SK-N-SH (cell line): Measurements from ENCODE around the gene PSMB9. TPM values are rescaled to one million over a fixed set of nuclear protein-coding genes. Genes with fewer than 3 reads are reported as not detected.

Experiments used
- CTCF ChIA-PET: fragments of 300-600, 350-600 bp; formaldehyde crosslinking; extraction: SDS; loops from one replicate; lab custom pipeline; 2021; lab: Yijun Ruan, JAX
- POLR2A ChIA-PET: fragments of 350-600 bp; sonication (Branson Sonifier 250); formaldehyde crosslinking; extraction: SDS; loops from one replicate; lab custom pipeline; 2020; ENCODE audit warnings: antibody characterized with exemption, inconsistent platforms; lab: Yijun Ruan, JAX
- DNase-seq: peaks from one replicate; pipeline ENCODE4 v3.0.0; 2012
- H2AFZ ChIP-seq: fragments of 200-600 bp; sonication (generic); 2 replicates; pipeline ENCODE4 v1.8.1; 2016; ENCODE audit warnings: antibody characterized with exemption, mild to moderate bottlenecking, low read depth
- H3F3A ChIP-seq: fragments of 200-600 bp; sonication (generic); replicated peaks from 2 replicates; pipeline ENCODE3; 2016; ENCODE audit warnings: antibody characterized with exemption, mild to moderate bottlenecking; ENCODE audit not compliant: insufficient read depth
- H3K27ac ChIP-seq, 2 experiments: fragments of 200-500 bp in 1 of 2; fragments of 200-600 bp in 1 of 2; sonication (Bioruptor generic) in 1 of 2; sonication (generic), shearing (Covaris generic) in 1 of 2; 2 replicates each; pipeline versions ENCODE4 v1.5.1 to v1.6.1; 2014 to 2016; ENCODE audit warnings: low read depth in 2 of 2, inconsistent platforms in 1 of 2, low read length in 1 of 2, mild to moderate bottlenecking in 1 of 2, mixed read lengths in 1 of 2
- H3K27me3 ChIP-seq: fragments of 200-600 bp; sonication (generic), shearing (Covaris generic); 2 replicates; pipeline ENCODE4 v1.6.1; 2016; ENCODE audit warnings: mixed run types; ENCODE audit not compliant: insufficient read depth
- H3K36me3 ChIP-seq, 2 experiments: fragments of 200-500 bp in 1 of 2; fragments of 200-600 bp in 1 of 2; sonication (Bioruptor generic) in 1 of 2; sonication (generic) in 1 of 2; replicated peaks in 1 of 2; 2 replicates each; pipeline versions ENCODE3 to v1.5.1; 2014 to 2016; ENCODE audit warnings: low read length in 1 of 2, mild to moderate bottlenecking in 1 of 2; ENCODE audit not compliant: insufficient read depth in 2 of 2, control insufficient read depth in 1 of 2
- H3K4me1 ChIP-seq, 2 experiments: fragments of 200-500 bp in 1 of 2; fragments of 200-600 bp in 1 of 2; sonication (Bioruptor generic) in 1 of 2; sonication (generic), shearing (Covaris generic) in 1 of 2; 2 replicates each; pipeline versions ENCODE4 v1.5.1 to v1.6.1; 2014 to 2016; ENCODE audit warnings: low read depth in 1 of 2, low read length in 1 of 2, mixed run types in 1 of 2; ENCODE audit not compliant: insufficient read depth in 2 of 2, control insufficient read depth in 1 of 2
- H3K4me2 ChIP-seq: fragments of 200-600 bp; sonication (generic), shearing (Covaris generic); 2 replicates; pipeline ENCODE4 v1.6.1; 2017; ENCODE audit warnings: mixed run types
- H3K4me3 ChIP-seq, 2 experiments: fragments of 200-500 bp in 1 of 2; fragments of 200-600 bp in 1 of 2; sonication (Bioruptor generic) in 1 of 2; sonication (generic), shearing (Covaris generic) in 1 of 2; 2 replicates each; pipeline versions ENCODE4 v1.5.1 to v1.8.1; 2014 to 2016; ENCODE audit warnings: low read depth in 2 of 2, inconsistent platforms in 1 of 2, low read length in 1 of 2, mild to moderate bottlenecking in 1 of 2, mixed read lengths in 1 of 2, moderate library complexity in 1 of 2
- H3K79me2 ChIP-seq: fragments of 200-600 bp; sonication (generic); 2 replicates; pipeline ENCODE4 v1.8.1; 2017; ENCODE audit warnings: mild to moderate bottlenecking; ENCODE audit not compliant: insufficient read depth
- H3K9ac ChIP-seq: fragments of 200-600 bp; sonication (generic); 2 replicates; pipeline ENCODE4 v1.6.1; 2017; ENCODE audit warnings: mixed run types
- H3K9me2 ChIP-seq: fragments of 200-600 bp; sonication (generic); 2 replicates; pipeline ENCODE4 v1.6.1; 2017; ENCODE audit warnings: mixed run types
- H3K9me3 ChIP-seq: fragments of 200-600 bp; sonication (generic); 2 replicates; pipeline ENCODE4 v1.6.1; 2017; ENCODE audit warnings: mixed run types, mild to moderate bottlenecking, moderate library complexity
- H4K20me1 ChIP-seq: fragments of 200-600 bp; sonication (generic); 2 replicates; pipeline ENCODE4 v1.6.1; 2017; ENCODE audit warnings: mild to moderate bottlenecking, mixed run types; ENCODE audit not compliant: insufficient read depth
- CHD2 ChIP-seq: fragments of 150-350 bp; IDR thresholded peaks from 2 replicates; pipeline ENCODE4 v1.6.1; 2018; ENCODE audit warnings: low read length; ENCODE audit not compliant: partially characterized antibody
- EZH2phosphoT487 ChIP-seq: fragments of 200-600 bp; sonication (generic); IDR thresholded peaks from 2 replicates; pipeline ENCODE4 v1.6.1; 2017; ENCODE audit warnings: low read depth, mixed run types, mild to moderate bottlenecking, antibody characterized with exemption, moderate library complexity, borderline replicate concordance
- FOXJ3 ChIP-seq: sonication (generic); formaldehyde crosslinking; IDR thresholded peaks from 2 replicates; pipeline ENCODE4 v1.5.1; 2020; ENCODE audit warnings: mild to moderate bottlenecking, missing genetic modification reagents
- GABPA ChIP-seq: IDR thresholded peaks from 2 replicates; pipeline ENCODE4 v1.4.0; 2012; ENCODE audit warnings: low read depth, mild to moderate bottlenecking
- JUND ChIP-seq: IDR thresholded peaks from 2 replicates; pipeline ENCODE4 v1.4.0; 2012
- MAX ChIP-seq: IDR thresholded peaks from 2 replicates; pipeline ENCODE4 v1.4.0; 2012; ENCODE audit warnings: low read depth
- NRF1 ChIP-seq: IDR thresholded peaks from 2 replicates; pipeline ENCODE4 v1.6.1; 2012; ENCODE audit warnings: low read depth, mild to moderate bottlenecking, low read length
- POLR2AphosphoS5 ChIP-seq: IDR thresholded peaks from 2 replicates; pipeline ENCODE4 v1.6.1; 2012; ENCODE audit warnings: low read depth, low read length
- RFX5 ChIP-seq: IDR thresholded peaks from 2 replicates; pipeline ENCODE4 v1.6.1; 2012; ENCODE audit warnings: mild to moderate bottlenecking, improper control_type of control experiment, low read length
- RXRA ChIP-seq: IDR thresholded peaks from 2 replicates; pipeline ENCODE4 v1.4.0; 2012; ENCODE audit warnings: low read depth, mild to moderate bottlenecking, borderline replicate concordance
- SIN3A ChIP-seq: IDR thresholded peaks from 2 replicates; pipeline ENCODE4 v1.6.1; 2012; ENCODE audit warnings: low read depth, mild to moderate bottlenecking, low read length, moderate library complexity, borderline replicate concordance
- SMC3 ChIP-seq: IDR thresholded peaks from 2 replicates; pipeline ENCODE4 v1.6.1; 2012; ENCODE audit warnings: low read depth, low read length, improper control_type of control experiment
- USF1 ChIP-seq: IDR thresholded peaks from 2 replicates; pipeline ENCODE4 v1.4.0; 2012; ENCODE audit warnings: low read depth, borderline replicate concordance
- ZBTB33 ChIP-seq: IDR thresholded peaks from 2 replicates; pipeline ENCODE4 v1.4.0; 2012; ENCODE audit warnings: low read depth, borderline replicate concordance
- WGBS: methylation state at CpG from one replicate; pipeline ENCODE4 v1.1.6; 2017; ENCODE audit warnings: low lambda C conversion rate; 5-methylcytosine and 5-hydroxymethylcytosine counted together
- polyA plus RNA-seq, 3 experiments: library from polyadenylated mRNA; depleted of rRNA; stranded (reverse); fragments of >200 nt; gene quantifications; 2 replicates each; pipeline ENCODE4 v1.2.3, GENCODE V29; 2012

Gene PSMB9
- polyA plus RNA-seq, 1 of the 3 experiments (the other 2 are of a cell fraction), result 83.7 TPM

GRCh38 chr6:32844839-32845383 is 9.1 kb upstream of the PSMB9 start:
- TF ChIP-seq GABPA (0 out of 2 replicates have a peak, but pooled peaks have one; percentile 13), USF1 (no peak), RFX5 (no peak)
- H3K36me3 ChIP-seq, result peaks cover 5 to 28% of the 10 kb centered on the region in 2 experiments
- ChIA-PET CTCF (interaction anchor here (0.8 to 5.2 kb wide), 13 partner anchors 10 to 139 kb away, joined by 3 to 31 read pairs (median 4); partner anchors contain the start of genes PSMB9 and TAP1), POLR2A (interaction anchor here (1.4 kb wide), 1 partner anchor 127 kb away, joined by 8 read pairs; no protein-coding TSS in a partner anchor)
- H3K27ac ChIP-seq, result no peak overlapping the region; a peak in 1 of 4 replicates
- H3K9me3 ChIP-seq, result no peaks in the 10 kb centered on the region
- H2AFZ ChIP-seq, result no peak overlapping the region
- H4K20me1 ChIP-seq, result no peaks in the 10 kb centered on the region
- WGBS, result 51% methylated on average over 17 of the region's 19 CpGs
- no peaks in the 10 kb centered on the region for H3F3A ChIP-seq
- peak overlapping the region; percentile 71 to 72 for H3K4me3 ChIP-seq
- H3K4me1 ChIP-seq, result peaks cover 0 to 13% of the 10 kb centered on the region in 2 experiments; a peak in 1 of 4 replicates
- DNase-seq, result no peak
- H3K9ac ChIP-seq, result no peak overlapping the region
- H3K79me2 ChIP-seq, result no peaks in the 10 kb centered on the region
- no peaks in the 10 kb centered on the region for H3K9me2 ChIP-seq
- peak overlapping the region; percentile 84 for H3K4me2 ChIP-seq
- H3K27me3 ChIP-seq, result no peaks in the 10 kb centered on the region

- no peaks in the 10 kb centered on the region for H3K9me2 ChIP-seq
- no peaks in the 10 kb centered on the region for H4K20me1 ChIP-seq
- H3K36me3 ChIP-seq, result peaks cover 7 to 32% of the 10 kb centered on the region in 2 experiments
- DNase-seq, result no peak
- H3F3A ChIP-seq, result no peaks in the 10 kb centered on the region
- no peaks in the 10 kb centered on the region for H3K9me3 ChIP-seq
- CTCF ChIA-PET, result interaction anchor here (0.8 to 5.2 kb wide), 10 partner anchors 10 to 139 kb away, joined by 3 to 31 read pairs (median 4); partner anchors contain the start of genes PSMB9 and TAP1
- no peak overlapping the region for H3K27ac ChIP-seq
- TF ChIP-seq ZBTB33 (no peak), SMC3 (no peak), CHD2 (no peak), SIN3A (no peak), NRF1 (no peak), RXRA (no peak), EZH2phosphoT487 (no peak), POLR2AphosphoS5 (no peak), JUND (no peak), MAX (no peak), FOXJ3 (no peak)
- no peak overlapping the region for H3K9ac ChIP-seq
- H3K27me3 ChIP-seq, result no peaks in the 10 kb centered on the region
- H2AFZ ChIP-seq, result no peak overlapping the region
- no peak overlapping the region for H3K4me2 ChIP-seq
- 82% methylated on average over 10 of the region's 10 CpGs for WGBS
- H3K4me1 ChIP-seq, result peaks cover 0 to 13% of the 10 kb centered on the region in 2 experiments; a peak in 1 of 4 replicates
- H3K4me3 ChIP-seq, result no peak overlapping the region
- POLR2A ChIA-PET, result interaction anchor here (1.4 kb wide), 1 partner anchor 127 kb away, joined by 8 read pairs; no protein-coding TSS in a partner anchor
- H3K79me2 ChIP-seq, result no peaks in the 10 kb centered on the region
Measured at GRCh38 chr6:32845384-32845884, 8.6 kb upstream of the PSMB9 start.
